Nephron (organoid): ENCODE measurements around the gene CLTCL1.

ENCODE experiments used
- H3K27ac Mint-ChIP-seq, 3 experiments: 2 replicates each; pipeline ENCODE4 v1.8.0; 2020; ENCODE audit warnings: mixed read lengths in 3 of 3, mild to moderate bottlenecking in 2 of 3, moderate library complexity in 1 of 3
- H3K27me3 Mint-ChIP-seq: 2 replicates; pipeline ENCODE4 v1.8.0; 2021; ENCODE audit warnings: low read depth, mild to moderate bottlenecking, moderate library complexity, mixed read lengths
- H3K36me3 Mint-ChIP-seq: 2 replicates; pipeline ENCODE4 v1.8.0; 2020; ENCODE audit warnings: low read depth, mixed read lengths
- H3K4me1 Mint-ChIP-seq: 2 replicates; pipeline ENCODE4 v1.8.0; 2020; ENCODE audit warnings: mixed read lengths
- H3K4me3 Mint-ChIP-seq, 3 experiments: 2 replicates each; pipeline ENCODE4 v1.8.0; 2020; ENCODE audit warnings: mild to moderate bottlenecking in 3 of 3, mixed read lengths in 3 of 3, moderate library complexity in 2 of 3
- H3K9me3 Mint-ChIP-seq: 2 replicates; pipeline ENCODE4 v1.8.0; 2020; ENCODE audit warnings: mixed read lengths
- TF ChIP-seq, protein P1 (sequence below), 3 experiments: fragments of 200-600 bp; sonication (generic); IDR thresholded peaks; one replicate each; pipeline ENCODE4 v1.5.0; 2021; ENCODE audit warnings: antibody characterized with exemption in 3 of 3; ENCODE audit not compliant: unreplicated experiment in 3 of 3

Gene CLTCL1

DNA sequence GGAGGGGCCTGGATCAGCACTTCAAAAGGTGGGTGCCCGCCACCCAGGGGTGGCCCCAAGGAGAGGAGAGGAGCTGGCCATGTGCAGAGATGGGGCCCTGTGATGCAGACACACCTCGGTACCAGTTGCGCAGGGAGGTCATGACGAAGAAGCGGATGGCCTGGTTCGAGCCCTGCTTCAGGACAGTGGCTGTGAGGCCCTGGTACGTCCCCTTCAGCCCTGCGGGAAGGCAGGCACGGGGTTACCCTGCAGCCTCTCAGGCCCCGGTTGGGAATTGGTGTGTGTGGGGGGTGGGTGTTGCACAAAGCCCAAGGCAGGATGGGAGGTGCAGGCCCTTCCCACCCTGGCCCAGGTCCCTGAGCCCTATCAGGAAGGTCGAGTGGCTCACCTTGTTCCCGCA is 114.8 kb downstream of the CLTCL1 start:
- Mint-ChIP-seq H3K36me3 (no peaks in the 10 kb centered on the region), H3K27me3 (peaks cover 3% of the 10 kb centered on the region), H3K9me3 (no peaks in the 10 kb centered on the region), H3K4me3 (peak overlapping the region; percentile 78 to 86 (median 81)), H3K27ac (peak overlapping the region in 1 of 3 experiments; percentile 59), H3K4me1 (peaks cover 31% of the 10 kb centered on the region)
- TF ChIP-seq, protein P1, sequence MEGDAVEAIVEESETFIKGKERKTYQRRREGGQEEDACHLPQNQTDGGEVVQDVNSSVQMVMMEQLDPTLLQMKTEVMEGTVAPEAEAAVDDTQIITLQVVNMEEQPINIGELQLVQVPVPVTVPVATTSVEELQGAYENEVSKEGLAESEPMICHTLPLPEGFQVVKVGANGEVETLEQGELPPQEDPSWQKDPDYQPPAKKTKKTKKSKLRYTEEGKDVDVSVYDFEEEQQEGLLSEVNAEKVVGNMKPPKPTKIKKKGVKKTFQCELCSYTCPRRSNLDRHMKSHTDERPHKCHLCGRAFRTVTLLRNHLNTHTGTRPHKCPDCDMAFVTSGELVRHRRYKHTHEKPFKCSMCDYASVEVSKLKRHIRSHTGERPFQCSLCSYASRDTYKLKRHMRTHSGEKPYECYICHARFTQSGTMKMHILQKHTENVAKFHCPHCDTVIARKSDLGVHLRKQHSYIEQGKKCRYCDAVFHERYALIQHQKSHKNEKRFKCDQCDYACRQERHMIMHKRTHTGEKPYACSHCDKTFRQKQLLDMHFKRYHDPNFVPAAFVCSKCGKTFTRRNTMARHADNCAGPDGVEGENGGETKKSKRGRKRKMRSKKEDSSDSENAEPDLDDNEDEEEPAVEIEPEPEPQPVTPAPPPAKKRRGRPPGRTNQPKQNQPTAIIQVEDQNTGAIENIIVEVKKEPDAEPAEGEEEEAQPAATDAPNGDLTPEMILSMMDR (IDR thresholded peaks at IDR 0.05; ENCODE audit: unreplicated experiment in 3 of 3): no peak

DNA sequence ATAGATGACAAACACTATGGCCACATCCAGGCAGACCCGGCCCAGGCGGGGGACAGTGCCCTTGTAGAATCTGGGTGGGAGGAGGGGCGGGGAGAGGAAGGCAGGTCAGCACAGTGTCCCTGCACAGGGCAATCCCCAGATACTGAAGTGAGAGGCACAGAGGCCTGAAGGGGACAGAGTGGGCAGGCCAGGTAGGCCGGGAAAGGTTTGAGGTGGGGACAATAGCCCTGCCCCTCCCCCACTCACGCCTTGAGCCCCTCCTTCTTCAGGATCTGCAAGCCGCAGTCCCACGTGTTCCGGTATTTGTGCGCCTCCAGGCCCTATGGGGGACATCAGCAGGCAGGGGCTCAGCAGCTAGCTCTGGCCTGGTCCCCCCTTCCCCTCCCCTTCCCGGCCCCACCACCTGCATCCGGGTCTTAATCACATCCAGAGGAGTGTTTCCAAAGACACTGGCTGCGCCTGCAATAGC is 115.3 kb downstream of the CLTCL1 start:
- Mint-ChIP-seq H3K4me3 (peak overlapping the region; percentile 78 to 86 (median 81)), H3K27ac (peak overlapping the region in 2 of 3 experiments; percentile 43 to 59), H3K36me3 (no peaks in the 10 kb centered on the region), H3K4me1 (peaks cover 29% of the 10 kb centered on the region), H3K9me3 (no peaks in the 10 kb centered on the region), H3K27me3 (peaks cover 6% of the 10 kb centered on the region)
- TF ChIP-seq, protein P1 (IDR thresholded peaks at IDR 0.05; ENCODE audit: unreplicated experiment in 3 of 3): no peak

DNA sequence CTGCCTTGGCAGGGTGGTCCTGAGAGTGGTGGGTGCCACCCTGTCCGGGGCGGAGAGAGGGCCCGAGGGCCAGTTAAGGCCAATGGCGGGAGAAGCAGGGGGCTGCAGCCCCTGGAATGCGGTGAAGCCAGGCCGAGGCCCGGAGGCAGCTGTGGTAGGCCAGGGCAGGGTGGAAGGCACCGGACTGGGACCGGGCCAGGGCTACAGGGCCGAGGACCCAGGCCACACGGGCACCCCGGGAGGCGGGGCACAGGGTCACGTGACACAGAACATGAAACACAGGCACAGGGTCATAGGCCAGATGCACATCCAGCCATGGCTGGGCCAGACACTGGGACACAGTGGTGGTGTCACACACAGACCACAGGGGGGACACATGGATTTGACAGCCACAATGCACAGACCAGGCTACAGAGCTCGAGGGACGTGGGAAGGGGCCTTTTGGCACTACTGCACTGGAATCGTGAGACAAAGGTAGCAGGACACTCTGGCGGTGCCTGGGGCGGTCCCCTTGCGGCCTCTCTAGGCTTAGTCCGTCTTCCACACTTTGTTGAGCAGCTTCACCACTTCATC is 115.8 kb downstream of the CLTCL1 start:
- H3K27me3 Mint-ChIP-seq: peaks cover 11% of the 10 kb centered on the region
- TF ChIP-seq, protein P1 (IDR thresholded peaks at IDR 0.05; ENCODE audit: unreplicated experiment in 3 of 3): no peak
- peak overlapping the region in 2 of 3 experiments; percentile 43 to 53 for H3K27ac Mint-ChIP-seq
- peaks cover 28% of the 10 kb centered on the region for H3K4me1 Mint-ChIP-seq
- H3K9me3 Mint-ChIP-seq: no peaks in the 10 kb centered on the region
- H3K36me3 Mint-ChIP-seq: no peaks in the 10 kb centered on the region
- H3K4me3 Mint-ChIP-seq: peak overlapping the region; percentile 74 to 81 (median 81)

DNA sequence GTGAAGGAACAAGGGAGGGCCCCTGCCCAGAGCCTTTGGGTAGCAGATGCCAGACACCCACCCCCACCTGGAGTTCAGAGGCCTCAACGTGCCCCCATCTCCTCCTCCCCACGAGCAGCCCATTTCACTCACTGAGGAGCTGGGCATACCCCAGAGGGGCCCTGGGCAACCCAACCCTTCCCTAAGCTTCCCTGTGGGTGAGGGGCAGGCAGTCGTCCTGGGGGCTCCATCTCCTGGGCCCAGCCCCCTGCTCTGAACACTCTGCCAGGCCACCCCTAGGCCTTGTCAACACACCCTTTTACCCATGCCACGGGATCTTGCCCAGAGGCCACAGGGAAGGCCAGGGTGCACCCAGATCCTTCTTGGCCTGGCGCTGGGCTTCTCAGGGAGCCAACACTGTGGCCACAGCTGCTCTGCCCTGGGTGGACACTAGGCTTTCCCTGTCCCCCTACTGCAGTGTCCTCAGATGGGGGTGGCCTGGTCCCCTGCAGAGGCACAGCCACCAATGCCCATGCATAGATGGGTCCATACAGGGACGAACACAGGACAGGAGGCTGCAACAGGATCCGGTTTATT is 116.4 kb downstream of the CLTCL1 start:
- Mint-ChIP-seq H3K36me3 (no peaks in the 10 kb centered on the region), H3K9me3 (no peaks in the 10 kb centered on the region), H3K27me3 (peaks cover 17% of the 10 kb centered on the region), H3K4me3 (peak overlapping the region in 1 of 3 experiments; percentile 31), H3K4me1 (peaks cover 33% of the 10 kb centered on the region), H3K27ac (no peak overlapping the region)
- TF ChIP-seq, protein P1 (IDR thresholded peaks at IDR 0.05; ENCODE audit: unreplicated experiment in 3 of 3): no peak

DNA sequence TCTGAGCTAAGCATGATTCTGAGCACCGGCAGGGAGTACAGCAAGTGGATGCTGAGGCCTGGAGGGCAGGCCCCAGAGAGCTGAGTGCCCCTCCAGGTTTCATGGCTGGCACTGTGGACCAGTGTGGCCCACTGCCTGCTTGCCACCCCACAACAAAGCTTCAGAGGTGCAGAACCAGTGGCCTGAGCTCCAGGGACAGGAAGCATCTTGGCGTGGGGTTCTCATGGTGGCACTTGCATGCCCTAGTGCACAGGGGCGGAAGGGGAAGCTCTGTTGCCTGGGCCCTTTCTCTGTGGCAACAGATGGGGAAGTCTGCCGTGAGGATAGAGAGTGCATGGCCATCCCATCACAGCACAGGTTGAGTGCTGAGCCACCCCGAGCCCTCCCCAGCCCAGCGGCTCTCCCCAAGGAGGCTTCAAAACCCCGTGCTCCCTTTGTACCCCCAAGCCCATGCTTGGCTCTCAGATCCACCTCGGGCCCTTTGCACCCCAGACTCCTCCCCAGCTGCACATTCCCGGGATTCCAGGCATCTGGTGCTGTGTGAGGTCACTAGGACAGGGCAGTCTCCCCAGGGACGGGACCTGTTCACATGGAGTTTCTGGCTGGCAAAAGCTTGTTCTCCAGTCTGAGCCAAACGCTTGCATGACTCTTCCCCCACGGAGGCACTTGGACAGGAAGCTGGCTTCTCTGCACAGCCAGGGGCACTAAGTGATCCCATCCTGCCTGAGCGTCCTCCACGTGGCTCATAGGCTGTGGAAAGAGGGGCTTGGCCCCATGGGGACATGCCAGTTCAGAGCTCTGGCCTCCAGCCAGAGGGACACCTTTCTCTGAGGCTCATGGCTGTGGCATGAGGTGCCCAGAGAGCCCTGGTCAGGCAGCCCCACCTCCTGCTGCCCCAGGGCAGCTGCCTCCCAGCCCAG is 117.2 kb downstream of the CLTCL1 start:
- no peaks in the 10 kb centered on the region for H3K9me3 Mint-ChIP-seq
- H3K27ac Mint-ChIP-seq: no peak overlapping the region
- H3K4me1 Mint-ChIP-seq: peaks cover 31% of the 10 kb centered on the region
- H3K27me3 Mint-ChIP-seq: peaks cover 23% of the 10 kb centered on the region
- TF ChIP-seq, protein P1 (IDR thresholded peaks at IDR 0.05; ENCODE audit: unreplicated experiment in 3 of 3): no peak
- H3K36me3 Mint-ChIP-seq: no peaks in the 10 kb centered on the region
- peak overlapping the region; percentile 52 to 92 (median 89) for H3K4me3 Mint-ChIP-seq
